ENCODE measurements around the gene ATP13A1.

- TF ChIP-seq TCF4 (CRISPR knock-in tag; IDR thresholded peaks at IDR 0.05; ENCODE audit: borderline replicate concordance) (no peak), PATZ1 (CRISPR knock-in tag; IDR thresholded peaks at IDR 0.05; ENCODE audit: borderline replicate concordance) (no peak), ISL1 (CRISPR knock-in tag; IDR thresholded peaks at IDR 0.05) (no peak), GLIS3 (CRISPR knock-in tag; IDR thresholded peaks at IDR 0.05) (no peak), ZFP3 (CRISPR knock-in tag; IDR thresholded peaks at IDR 0.05) (no peak), ARNTL (CRISPR knock-in tag; IDR thresholded peaks at IDR 0.05; ENCODE audit: borderline replicate concordance, low read depth) (no peak), BACH2 (CRISPR knock-in tag; IDR thresholded peaks at IDR 0.05; ENCODE audit: borderline replicate concordance) (no peak), ZNF70 (CRISPR knock-in tag; IDR thresholded peaks at IDR 0.05) (no peak), TSHZ2 (CRISPR knock-in tag; IDR thresholded peaks at IDR 0.05) (no peak), RARB (CRISPR knock-in tag; IDR thresholded peaks at IDR 0.05) (no peak), PPARA (CRISPR knock-in tag; IDR thresholded peaks at IDR 0.05; ENCODE audit: borderline replicate concordance) (no peak)
- TF ChIP-seq, protein P1, sequence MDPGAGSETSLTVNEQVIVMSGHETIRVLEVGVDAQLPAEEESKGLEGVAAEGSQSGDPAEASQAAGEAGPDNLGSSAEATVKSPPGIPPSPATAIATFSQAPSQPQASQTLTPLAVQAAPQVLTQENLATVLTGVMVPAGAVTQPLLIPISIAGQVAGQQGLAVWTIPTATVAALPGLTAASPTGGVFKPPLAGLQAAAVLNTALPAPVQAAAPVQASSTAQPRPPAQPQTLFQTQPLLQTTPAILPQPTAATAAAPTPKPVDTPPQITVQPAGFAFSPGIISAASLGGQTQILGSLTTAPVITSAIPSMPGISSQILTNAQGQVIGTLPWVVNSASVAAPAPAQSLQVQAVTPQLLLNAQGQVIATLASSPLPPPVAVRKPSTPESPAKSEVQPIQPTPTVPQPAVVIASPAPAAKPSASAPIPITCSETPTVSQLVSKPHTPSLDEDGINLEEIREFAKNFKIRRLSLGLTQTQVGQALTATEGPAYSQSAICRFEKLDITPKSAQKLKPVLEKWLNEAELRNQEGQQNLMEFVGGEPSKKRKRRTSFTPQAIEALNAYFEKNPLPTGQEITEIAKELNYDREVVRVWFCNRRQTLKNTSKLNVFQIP (CRISPR knock-in tag; IDR thresholded peaks at IDR 0.05; ENCODE audit: borderline replicate concordance, low read depth), result no peak
- TF ChIP-seq, protein P2, sequence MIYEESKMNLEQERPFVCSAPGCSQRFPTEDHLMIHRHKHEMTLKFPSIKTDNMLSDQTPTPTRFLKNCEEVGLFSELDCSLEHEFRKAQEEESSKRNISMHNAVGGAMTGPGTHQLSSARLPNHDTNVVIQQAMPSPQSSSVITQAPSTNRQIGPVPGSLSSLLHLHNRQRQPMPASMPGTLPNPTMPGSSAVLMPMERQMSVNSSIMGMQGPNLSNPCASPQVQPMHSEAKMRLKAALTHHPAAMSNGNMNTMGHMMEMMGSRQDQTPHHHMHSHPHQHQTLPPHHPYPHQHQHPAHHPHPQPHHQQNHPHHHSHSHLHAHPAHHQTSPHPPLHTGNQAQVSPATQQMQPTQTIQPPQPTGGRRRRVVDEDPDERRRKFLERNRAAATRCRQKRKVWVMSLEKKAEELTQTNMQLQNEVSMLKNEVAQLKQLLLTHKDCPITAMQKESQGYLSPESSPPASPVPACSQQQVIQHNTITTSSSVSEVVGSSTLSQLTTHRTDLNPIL (CRISPR knock-in tag; IDR thresholded peaks at IDR 0.05; ENCODE audit: low read depth), result no peak
- TF ChIP-seq, protein P3, sequence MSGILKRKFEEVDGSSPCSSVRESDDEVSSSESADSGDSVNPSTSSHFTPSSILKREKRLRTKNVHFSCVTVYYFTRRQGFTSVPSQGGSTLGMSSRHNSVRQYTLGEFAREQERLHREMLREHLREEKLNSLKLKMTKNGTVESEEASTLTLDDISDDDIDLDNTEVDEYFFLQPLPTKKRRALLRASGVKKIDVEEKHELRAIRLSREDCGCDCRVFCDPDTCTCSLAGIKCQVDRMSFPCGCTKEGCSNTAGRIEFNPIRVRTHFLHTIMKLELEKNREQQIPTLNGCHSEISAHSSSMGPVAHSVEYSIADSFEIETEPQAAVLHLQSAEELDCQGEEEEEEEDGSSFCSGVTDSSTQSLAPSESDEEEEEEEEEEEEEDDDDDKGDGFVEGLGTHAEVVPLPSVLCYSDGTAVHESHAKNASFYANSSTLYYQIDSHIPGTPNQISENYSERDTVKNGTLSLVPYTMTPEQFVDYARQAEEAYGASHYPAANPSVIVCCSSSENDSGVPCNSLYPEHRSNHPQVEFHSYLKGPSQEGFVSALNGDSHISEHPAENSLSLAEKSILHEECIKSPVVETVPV (CRISPR knock-in tag; IDR thresholded peaks at IDR 0.05), result no peak
Observed at GRCh38 chr19:19615086-19615485, 48.4 kb downstream of the ATP13A1 start.
